A549 (cell line): ENCODE measurements around the gene SLC13A4. TPM values are rescaled to one million over a fixed set of nuclear protein-coding genes. Genes with fewer than 3 reads are reported as not detected.

Experiments used
- ATAC-seq, 2 experiments: fragments of 200-7000 bp in 1 of 2; fragments of >200 bp in 1 of 2; cut with Nextera tagmentation in 1 of 2; cut with Tn5 transposase in 1 of 2; 3 replicates each; pipeline versions ENCODE4 v1.8.0 to v1.9.1; 2018 to 2020; ENCODE audit warnings: mild to moderate bottlenecking in 1 of 2, moderate library complexity in 1 of 2
- CTCF ChIA-PET: fragments of 300-600 bp; sonication (Branson Sonifier 250); formaldehyde crosslinking; extraction: SDS; loops from one replicate; lab custom pipeline; 2021; ENCODE audit warnings: antibody characterized with exemption, inconsistent platforms; lab: Yijun Ruan, JAX
- POLR2A ChIA-PET: fragments of 350-600 bp; formaldehyde crosslinking; extraction: SDS; loops from one replicate; lab custom pipeline; 2021; ENCODE audit warnings: antibody characterized with exemption, inconsistent platforms; lab: Yijun Ruan, JAX
- DNase-seq, 2 experiments: peaks; one replicate each; pipeline versions ENCODE4 v3.0.0 to v3.0.0-alpha.2; 2011 to 2016; ENCODE audit warnings: low read depth in 1 of 2, low spot score in 1 of 2
- FAIRE-seq: peaks from 2 replicates; lab custom pipeline; 2011; peaks lifted over from hg19 to GRCh38; lab: Jason Lieb, UNC
- H3K27ac ChIP-seq, 2 experiments: fragments of >200 bp; sonication (Bioruptor Twin); formaldehyde crosslinking; 3 replicates each; pipeline ENCODE4 v1.5.1; 2016 to 2017
- H3K4me1 ChIP-seq: fragments of >200 bp; sonication (Bioruptor Twin); formaldehyde crosslinking; 3 replicates; pipeline ENCODE4 v1.6.1; 2016
- H3K4me2 ChIP-seq: fragments of >200 bp; sonication (Bioruptor Twin); formaldehyde crosslinking; 3 replicates; pipeline ENCODE4 v1.6.1; 2016
- H3K4me3 ChIP-seq: fragments of >200 bp; sonication (Bioruptor Twin); formaldehyde crosslinking; 3 replicates; pipeline ENCODE4 v1.5.1; 2016
- H3K9me3 ChIP-seq: fragments of >200 bp; sonication (Bioruptor Twin); formaldehyde crosslinking; 3 replicates; pipeline ENCODE4 v1.6.1; 2016
- EHF ChIP-seq: fragments of 250-450 bp; sonication (Bioruptor Pico); IDR thresholded peaks from 2 replicates; pipeline ENCODE4 v1.5.0; 2020; ENCODE audit warnings: mild to moderate bottlenecking
- FOSB ChIP-seq: fragments of 250-450 bp; sonication (Bioruptor Pico); IDR thresholded peaks from 2 replicates; pipeline ENCODE4 v1.5.0; 2020; ENCODE audit warnings: mild to moderate bottlenecking, moderate library complexity
- FOXS1 ChIP-seq: fragments of 250-450 bp; sonication (Bioruptor Pico); IDR thresholded peaks from 2 replicates; pipeline ENCODE4 v1.5.0; 2020; ENCODE audit warnings: mild to moderate bottlenecking, moderate library complexity
- GATA3 ChIP-seq: IDR thresholded peaks from 2 replicates; pipeline ENCODE4 v1.6.1; 2012; ENCODE audit warnings: borderline replicate concordance
- HDAC2 ChIP-seq: fragments of 200-600 bp; sonication (generic); IDR thresholded peaks from 2 replicates; pipeline ENCODE4 v1.6.1; 2016
- RAD21 ChIP-seq, 2 experiments: fragments of >200 bp in 1 of 2; sonication (Bioruptor Twin) in 1 of 2; formaldehyde crosslinking in 1 of 2; IDR thresholded peaks in 1 of 2; conservative IDR thresholded peaks in 1 of 2; 2 replicates in 1 of 2; 3 replicates in 1 of 2; pipeline ENCODE4 v1.6.1; 2012 to 2018; ENCODE audit warnings: inconsistent platforms in 1 of 2
- RFX5 ChIP-seq: fragments of 450-650 bp; IDR thresholded peaks from 2 replicates; pipeline ENCODE4 v1.7.1; 2014; ENCODE audit warnings: antibody characterized with exemption, mild to moderate bottlenecking, moderate library complexity
- SMC3 ChIP-seq: fragments of >200 bp; sonication (Bioruptor Twin); formaldehyde crosslinking; IDR thresholded peaks from 3 replicates; pipeline ENCODE4 v1.6.1; 2018; ENCODE audit warnings: inconsistent platforms
- ZC3H11A ChIP-seq: fragments of 450-650 bp; IDR thresholded peaks from 2 replicates; pipeline ENCODE4 v1.6.1; 2014; ENCODE audit warnings: antibody characterized with exemption, mild to moderate bottlenecking
- WGBS: methylation state at CpG from one replicate; pipeline ENCODE4 v1.1.6; 2017; ENCODE audit errors: missing lambda C conversion rate; 5-methylcytosine and 5-hydroxymethylcytosine counted together
- polyA plus RNA-seq, 4 experiments: library from polyadenylated mRNA; depleted of rRNA in 3 of 4; stranded (reverse); fragments of >200 nt; fragmentation: RNase III in 1 of 4; extraction: RNeasy Plus Mini Kit Qiagen cat#74134 plus additional on column Dnase treatment in 1 of 4; gene quantifications; 2 replicates in 3 of 4; 3 replicates in 1 of 4; pipeline ENCODE4 v1.2.3, GENCODE V29; 2011 to 2017
- TF ChIP-seq, protein P1 (sequence below): fragments of 200-600 bp; sonication (generic); IDR thresholded peaks from 2 replicates; pipeline ENCODE4 v1.6.1; 2016; ENCODE audit warnings: antibody characterized with exemption, mild to moderate bottlenecking, moderate library complexity
- TF ChIP-seq, protein P2 (sequence below): fragments of >200 bp; sonication (Bioruptor Twin); formaldehyde crosslinking; IDR thresholded peaks from 3 replicates; pipeline ENCODE4 v1.6.1; 2016
- TF ChIP-seq, protein P3 (sequence below): fragments of >200 bp; sonication (Bioruptor Twin); formaldehyde crosslinking; IDR thresholded peaks from 3 replicates; pipeline ENCODE4 v1.5.1; 2016

The SLC13A4 gene
- polyA plus RNA-seq, 2 of the 4 experiments (the other 2 are of a cell fraction) = not detected

DNA sequence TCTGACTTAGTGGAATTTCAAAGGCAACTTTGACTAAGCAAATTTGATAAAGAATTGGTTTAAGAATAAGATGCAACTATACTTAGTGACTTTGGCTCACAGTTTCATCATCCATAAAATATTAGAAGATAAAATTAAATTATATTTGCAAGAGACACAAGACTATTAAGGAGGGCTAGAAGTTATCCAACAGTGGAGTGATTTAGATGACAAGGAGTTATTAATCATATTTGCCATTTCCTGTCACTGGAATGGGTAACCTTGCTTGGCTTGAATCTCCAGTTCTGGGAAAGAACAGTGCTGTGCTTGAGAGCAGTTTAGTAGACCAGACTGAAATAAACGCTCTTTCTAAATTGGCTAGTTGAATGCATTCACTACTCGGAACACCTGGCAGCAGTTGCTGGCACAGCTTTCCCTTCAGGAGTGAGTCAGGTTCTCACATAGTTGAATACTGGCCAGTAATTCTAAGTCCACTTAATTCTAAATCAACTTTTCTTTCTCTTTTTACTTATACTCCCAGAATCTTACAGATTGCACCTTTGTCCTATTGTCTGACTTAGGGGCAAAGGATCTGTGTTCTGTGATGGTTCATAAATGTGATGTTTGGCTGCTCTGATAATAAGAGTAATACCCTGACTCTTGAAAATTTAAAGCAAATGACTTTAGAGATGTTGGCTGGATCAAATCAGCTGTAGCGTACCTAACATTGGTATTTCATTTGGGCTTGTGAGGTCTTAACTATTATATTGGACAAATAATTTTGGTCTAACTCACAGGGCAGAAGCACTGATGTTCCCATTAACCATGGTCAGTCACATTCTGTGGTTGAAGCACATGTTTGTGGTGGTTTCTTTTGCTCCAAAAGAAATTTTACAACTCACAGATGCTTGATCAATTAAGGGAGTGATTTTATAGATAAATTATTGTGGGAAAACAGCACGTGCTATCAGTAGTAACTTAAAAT lies 49.1 kb downstream of the SLC13A4 start (continued):
- TF ChIP-seq EHF (CRISPR knock-in tag) = no peak
- TF ChIP-seq, protein P1, sequence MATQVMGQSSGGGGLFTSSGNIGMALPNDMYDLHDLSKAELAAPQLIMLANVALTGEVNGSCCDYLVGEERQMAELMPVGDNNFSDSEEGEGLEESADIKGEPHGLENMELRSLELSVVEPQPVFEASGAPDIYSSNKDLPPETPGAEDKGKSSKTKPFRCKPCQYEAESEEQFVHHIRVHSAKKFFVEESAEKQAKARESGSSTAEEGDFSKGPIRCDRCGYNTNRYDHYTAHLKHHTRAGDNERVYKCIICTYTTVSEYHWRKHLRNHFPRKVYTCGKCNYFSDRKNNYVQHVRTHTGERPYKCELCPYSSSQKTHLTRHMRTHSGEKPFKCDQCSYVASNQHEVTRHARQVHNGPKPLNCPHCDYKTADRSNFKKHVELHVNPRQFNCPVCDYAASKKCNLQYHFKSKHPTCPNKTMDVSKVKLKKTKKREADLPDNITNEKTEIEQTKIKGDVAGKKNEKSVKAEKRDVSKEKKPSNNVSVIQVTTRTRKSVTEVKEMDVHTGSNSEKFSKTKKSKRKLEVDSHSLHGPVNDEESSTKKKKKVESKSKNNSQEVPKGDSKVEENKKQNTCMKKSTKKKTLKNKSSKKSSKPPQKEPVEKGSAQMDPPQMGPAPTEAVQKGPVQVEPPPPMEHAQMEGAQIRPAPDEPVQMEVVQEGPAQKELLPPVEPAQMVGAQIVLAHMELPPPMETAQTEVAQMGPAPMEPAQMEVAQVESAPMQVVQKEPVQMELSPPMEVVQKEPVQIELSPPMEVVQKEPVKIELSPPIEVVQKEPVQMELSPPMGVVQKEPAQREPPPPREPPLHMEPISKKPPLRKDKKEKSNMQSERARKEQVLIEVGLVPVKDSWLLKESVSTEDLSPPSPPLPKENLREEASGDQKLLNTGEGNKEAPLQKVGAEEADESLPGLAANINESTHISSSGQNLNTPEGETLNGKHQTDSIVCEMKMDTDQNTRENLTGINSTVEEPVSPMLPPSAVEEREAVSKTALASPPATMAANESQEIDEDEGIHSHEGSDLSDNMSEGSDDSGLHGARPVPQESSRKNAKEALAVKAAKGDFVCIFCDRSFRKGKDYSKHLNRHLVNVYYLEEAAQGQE = no peak

DNA sequence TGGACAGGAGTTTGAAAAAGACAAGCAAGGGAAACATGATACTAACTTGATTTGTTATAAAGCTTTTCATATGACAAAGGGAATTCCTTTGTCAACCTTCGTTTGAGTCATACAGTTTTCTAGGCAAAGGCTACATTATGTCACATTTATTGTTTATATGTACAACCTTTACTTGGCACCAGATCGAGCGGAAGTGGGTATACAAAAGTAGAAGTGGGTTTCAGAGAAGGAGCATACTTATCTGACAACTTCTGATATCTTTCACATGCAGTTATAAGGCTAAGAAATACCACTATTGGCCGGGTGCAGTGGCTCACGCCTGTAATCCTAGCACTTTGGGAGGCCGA lies 54.7 kb downstream of the SLC13A4 start:
- H3K4me2 ChIP-seq = no peak overlapping the region
- no peak for TF ChIP-seq ZC3H11A
- TF ChIP-seq GATA3 = no peak
- TF ChIP-seq SMC3 = no peak
- no peak for TF ChIP-seq HDAC2
- TF ChIP-seq FOSB (CRISPR knock-in tag) = no peak
- TF ChIP-seq, protein P2, sequence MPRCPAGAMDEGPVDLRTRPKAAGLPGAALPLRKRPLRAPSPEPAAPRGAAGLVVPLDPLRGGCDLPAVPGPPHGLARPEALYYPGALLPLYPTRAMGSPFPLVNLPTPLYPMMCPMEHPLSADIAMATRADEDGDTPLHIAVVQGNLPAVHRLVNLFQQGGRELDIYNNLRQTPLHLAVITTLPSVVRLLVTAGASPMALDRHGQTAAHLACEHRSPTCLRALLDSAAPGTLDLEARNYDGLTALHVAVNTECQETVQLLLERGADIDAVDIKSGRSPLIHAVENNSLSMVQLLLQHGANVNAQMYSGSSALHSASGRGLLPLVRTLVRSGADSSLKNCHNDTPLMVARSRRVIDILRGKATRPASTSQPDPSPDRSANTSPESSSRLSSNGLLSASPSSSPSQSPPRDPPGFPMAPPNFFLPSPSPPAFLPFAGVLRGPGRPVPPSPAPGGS = no peak
- WGBS = 71% methylated on average over 6 of the region's 6 CpGs
- no peak overlapping the region for H3K4me3 ChIP-seq
- no peak overlapping the region for H3K27ac ChIP-seq
- ChIA-PET POLR2A (interaction anchor here (1.4 to 2.3 kb wide), 2 partner anchors 9 to 10 kb away, joined by 4 to 17 read pairs; partner anchors contain the start of gene STMP1), CTCF (interaction anchor here (0.6 to 6.1 kb wide), 26 partner anchors 8 to 1919 kb away, joined by 3 to 32 read pairs (median 4); partner anchors contain the start of gene STMP1)
- no peak for FAIRE-seq
- H3K9me3 ChIP-seq = no peaks in the 10 kb centered on the region
- H3K4me1 ChIP-seq = peaks cover 3% of the 10 kb centered on the region; the same call in 2 of the 3 replicates
- DNase-seq = no peak
- ATAC-seq = no peak

DNA sequence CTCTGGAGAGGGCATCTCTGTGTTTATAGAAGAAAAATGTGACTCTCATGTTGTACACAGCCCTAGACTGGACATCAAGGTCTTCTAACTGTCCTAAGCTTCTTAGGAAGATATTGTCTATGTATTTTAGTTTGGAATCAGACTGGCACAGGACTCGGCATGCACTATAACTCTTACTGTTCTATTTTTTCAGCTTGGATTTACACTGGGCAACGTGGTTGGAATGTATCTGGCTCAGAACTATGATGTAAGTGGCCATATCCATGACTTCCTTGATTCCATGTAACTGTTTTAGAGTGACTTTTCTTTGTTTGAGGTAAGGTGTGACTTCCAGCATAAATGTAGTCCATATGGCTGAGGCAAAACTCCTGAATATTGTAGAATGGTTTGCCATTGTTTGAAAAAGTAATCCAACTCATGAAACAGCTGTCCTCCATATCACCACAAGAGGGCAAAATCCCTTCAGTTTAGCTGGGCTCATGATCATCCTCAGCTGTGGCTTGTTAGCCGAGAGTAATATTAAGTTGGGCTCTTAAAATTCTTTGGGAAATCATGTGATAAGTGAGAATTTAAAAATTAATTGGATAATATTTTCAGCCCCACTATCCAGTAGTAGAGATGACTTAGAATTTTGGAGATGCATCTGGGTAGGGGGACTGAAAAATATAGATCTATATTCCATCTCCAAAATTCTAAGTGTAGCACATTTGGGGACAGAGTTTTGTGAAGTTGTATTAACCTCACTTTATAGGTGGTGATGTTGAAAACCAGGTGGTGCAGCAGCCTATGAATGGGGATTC lies 55.2 kb downstream of the SLC13A4 start:
- no peak overlapping the region for H3K27ac ChIP-seq
- ChIA-PET CTCF (interaction anchor here (0.6 to 6.1 kb wide), 31 partner anchors 8 to 1919 kb away, joined by 3 to 32 read pairs (median 4); partner anchors contain the start of gene STMP1), POLR2A (interaction anchor here (1.4 to 2.3 kb wide), 2 partner anchors 9 to 10 kb away, joined by 4 to 17 read pairs; partner anchors contain the start of gene STMP1)
- peak; percentile 85 to 96 for ATAC-seq
- H3K4me2 ChIP-seq = no peak overlapping the region
- TF ChIP-seq SMC3 (peak; percentile 65), FOXS1 (CRISPR knock-in tag) (no peak), RFX5 (no peak), RAD21 (conservative IDR thresholded peaks at IDR 0.05 in 1 of 2, IDR thresholded peaks at IDR 0.05 in 1 of 2) (peak; percentile 63 to 69)
- TF ChIP-seq, protein P3, sequence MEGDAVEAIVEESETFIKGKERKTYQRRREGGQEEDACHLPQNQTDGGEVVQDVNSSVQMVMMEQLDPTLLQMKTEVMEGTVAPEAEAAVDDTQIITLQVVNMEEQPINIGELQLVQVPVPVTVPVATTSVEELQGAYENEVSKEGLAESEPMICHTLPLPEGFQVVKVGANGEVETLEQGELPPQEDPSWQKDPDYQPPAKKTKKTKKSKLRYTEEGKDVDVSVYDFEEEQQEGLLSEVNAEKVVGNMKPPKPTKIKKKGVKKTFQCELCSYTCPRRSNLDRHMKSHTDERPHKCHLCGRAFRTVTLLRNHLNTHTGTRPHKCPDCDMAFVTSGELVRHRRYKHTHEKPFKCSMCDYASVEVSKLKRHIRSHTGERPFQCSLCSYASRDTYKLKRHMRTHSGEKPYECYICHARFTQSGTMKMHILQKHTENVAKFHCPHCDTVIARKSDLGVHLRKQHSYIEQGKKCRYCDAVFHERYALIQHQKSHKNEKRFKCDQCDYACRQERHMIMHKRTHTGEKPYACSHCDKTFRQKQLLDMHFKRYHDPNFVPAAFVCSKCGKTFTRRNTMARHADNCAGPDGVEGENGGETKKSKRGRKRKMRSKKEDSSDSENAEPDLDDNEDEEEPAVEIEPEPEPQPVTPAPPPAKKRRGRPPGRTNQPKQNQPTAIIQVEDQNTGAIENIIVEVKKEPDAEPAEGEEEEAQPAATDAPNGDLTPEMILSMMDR = peak; percentile 74
- WGBS = 67% methylated on average over 3 of the region's 3 CpGs
- H3K9me3 ChIP-seq = no peaks in the 10 kb centered on the region
- no peak overlapping the region for H3K4me3 ChIP-seq
- DNase-seq = peak; percentile 61 to 68
- H3K4me1 ChIP-seq = peaks cover 3% of the 10 kb centered on the region; the same call in 2 of the 3 replicates
- no peak for FAIRE-seq
